Measurements from ENCODE around the gene CLPTM1.
"Not testable (repeated sequence)": the region's sequence is repeated elsewhere in the genome, so short reads cannot be mapped to it uniquely, and the experiment has no call there.

The CLPTM1 gene

DNA sequence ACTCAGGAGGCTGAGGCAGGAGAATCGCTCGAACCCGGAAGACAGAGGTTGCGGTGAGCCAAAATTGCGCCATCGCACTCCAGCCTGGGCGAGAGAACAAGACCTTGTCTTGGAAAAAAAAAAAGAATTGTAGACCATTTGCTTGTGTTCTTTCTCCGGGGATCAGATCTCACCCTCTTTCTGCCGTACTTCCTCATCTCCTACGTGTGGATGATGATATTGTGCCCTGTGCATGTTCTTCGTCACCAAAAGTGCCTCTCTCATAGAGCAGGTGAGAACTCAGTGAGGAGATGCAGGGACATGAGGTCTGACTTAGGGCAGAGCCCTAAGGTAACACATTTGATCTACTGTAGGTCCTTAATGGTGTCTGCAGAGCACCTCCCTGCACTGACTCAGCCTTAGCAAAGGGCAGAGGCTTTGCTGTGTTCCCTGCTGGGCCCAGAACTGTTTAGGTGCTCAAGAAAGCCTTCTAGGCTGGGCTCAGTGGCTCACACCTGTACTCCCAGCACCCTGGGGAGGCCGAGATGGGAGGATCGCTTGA is 8.1 kb upstream of the CLPTM1 start:
- no peak for DNase-seq

DNA sequence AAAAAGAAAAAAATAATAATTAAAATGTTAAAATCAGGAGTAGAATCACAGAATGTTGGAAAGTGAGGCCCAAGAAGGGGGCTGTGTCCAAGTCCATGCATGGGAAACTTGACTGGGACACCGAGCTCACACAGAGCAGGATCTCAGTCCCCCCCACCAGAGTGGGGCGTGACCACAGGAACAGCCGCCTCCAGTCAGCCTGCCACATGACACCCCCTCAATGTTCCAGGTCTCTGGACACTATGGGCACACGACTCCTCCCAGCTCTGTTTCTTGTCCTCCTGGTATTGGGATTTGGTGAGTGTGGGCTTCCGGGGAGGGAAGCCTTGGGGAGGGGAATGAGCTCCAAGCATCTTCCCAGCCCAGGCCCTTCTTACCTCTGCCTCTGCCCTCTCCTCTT is 6.9 kb upstream of the CLPTM1 start:
- no peak for DNase-seq

DNA sequence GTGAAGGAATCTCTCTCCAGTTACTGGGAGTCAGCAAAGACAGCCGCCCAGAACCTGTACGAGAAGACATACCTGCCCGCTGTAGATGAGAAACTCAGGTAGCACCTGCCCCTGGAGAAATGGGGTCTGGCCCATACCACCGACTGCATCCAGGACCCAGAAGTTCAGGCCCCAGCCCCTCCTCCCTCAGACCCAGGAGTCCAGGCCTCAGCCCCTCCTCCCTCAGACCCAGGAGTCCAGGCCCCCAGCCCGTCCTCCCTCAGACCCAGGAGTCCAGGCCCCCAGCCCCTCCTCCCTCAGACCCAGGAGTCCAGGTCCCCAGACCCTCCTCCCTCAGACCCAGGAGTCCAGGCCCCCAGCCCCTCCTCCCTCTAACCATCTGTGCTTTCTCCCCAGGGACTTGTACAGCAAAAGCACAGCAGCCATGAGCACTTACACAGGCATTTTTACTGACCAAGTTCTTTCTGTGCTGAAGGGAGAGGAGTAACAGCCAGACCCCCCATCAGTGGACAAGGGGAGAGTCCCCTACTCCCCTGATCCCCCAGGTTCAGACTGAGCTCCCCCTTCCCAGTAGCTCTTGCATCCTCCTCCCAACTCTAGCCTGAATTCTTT is 6.3 kb upstream of the CLPTM1 start:
- DNase-seq, result no peak

DNA sequence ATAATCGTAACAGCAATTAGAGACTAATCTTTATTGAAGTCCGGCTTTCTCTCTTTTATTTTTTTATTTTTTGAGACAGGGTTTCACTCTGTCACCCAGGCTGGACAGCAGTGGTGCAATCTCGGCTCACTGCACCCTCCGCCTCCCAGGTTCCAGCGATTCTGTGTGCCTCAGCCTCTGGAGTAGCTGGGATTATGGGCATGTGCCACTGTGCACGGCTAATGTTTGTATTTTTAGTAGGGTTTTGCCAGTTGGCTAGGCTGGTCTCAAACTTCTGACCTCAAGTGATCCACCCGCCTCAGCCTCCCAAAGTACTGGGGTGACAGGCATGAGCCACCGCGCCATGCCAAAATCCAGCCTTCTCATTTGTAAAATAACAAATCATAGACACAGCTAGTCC is 5.6 kb upstream of the CLPTM1 start:
- no peak for DNase-seq

DNA sequence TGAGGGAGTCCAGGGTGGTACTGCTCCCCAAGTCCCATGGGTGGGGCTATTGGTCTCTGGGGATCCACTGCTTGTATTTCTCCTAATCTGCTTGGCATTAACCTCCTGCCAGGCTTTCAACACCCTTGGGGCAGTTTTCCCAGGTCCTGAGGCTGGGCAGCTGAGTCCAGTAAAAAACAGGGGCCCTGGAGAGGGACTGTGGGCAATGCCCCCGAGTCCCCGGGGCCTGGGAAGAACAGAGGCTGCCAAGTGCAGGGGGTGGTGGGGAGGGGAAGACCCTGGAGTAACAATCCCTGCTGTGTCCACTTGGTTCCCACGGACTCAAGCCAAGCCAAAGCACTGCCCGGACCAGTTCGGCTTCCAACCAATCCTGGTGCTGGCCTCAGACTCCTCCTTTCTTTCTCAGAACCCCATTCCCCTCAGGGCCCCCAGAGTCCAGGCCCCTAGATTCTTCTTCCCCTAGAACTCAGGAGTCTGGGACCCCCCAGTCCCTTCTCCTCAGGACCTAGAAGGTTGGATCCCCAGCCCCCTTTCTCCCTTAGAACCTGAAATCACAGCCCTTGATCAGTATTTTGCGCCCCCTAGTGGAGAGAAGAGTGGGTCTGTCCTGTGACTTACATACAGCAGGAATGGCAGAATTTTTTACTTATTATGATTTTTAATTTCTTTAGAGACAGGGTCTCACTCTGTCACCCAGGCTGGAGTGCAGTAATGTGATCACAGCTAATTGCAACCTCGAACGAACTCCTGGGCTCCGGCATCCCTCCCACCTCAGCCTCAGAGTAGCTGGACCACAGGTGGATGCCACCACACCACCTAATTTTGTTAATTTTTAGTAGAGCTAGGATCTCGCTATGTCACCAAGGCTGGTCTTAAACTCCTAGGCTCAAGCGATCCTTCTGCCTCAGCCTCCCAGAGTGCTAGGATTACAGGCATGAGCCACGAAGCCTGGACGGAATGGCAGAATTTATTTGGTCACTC is 3.7 kb upstream of the CLPTM1 start:
- peak; percentile 72 for DNase-seq

DNA sequence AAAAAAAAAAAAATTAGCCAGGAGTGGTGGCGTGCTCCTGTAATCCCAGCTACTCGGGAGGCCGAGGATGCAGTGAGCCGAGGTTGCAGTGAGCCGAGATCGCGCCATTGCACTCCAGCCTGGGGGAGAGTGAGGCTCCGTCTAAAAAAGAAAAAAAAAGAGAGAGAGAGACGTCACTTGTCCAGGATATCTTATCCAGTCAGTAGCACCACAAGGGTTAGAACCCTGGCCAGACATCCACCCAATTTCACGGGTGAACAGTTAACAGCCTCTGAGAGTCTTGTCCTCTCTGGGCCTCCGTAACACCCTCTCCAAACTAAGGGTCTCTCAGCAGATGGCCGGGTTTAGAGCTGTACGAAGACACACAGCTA is 917 bp upstream of the CLPTM1 start:
- DNase-seq, result no peak

DNA sequence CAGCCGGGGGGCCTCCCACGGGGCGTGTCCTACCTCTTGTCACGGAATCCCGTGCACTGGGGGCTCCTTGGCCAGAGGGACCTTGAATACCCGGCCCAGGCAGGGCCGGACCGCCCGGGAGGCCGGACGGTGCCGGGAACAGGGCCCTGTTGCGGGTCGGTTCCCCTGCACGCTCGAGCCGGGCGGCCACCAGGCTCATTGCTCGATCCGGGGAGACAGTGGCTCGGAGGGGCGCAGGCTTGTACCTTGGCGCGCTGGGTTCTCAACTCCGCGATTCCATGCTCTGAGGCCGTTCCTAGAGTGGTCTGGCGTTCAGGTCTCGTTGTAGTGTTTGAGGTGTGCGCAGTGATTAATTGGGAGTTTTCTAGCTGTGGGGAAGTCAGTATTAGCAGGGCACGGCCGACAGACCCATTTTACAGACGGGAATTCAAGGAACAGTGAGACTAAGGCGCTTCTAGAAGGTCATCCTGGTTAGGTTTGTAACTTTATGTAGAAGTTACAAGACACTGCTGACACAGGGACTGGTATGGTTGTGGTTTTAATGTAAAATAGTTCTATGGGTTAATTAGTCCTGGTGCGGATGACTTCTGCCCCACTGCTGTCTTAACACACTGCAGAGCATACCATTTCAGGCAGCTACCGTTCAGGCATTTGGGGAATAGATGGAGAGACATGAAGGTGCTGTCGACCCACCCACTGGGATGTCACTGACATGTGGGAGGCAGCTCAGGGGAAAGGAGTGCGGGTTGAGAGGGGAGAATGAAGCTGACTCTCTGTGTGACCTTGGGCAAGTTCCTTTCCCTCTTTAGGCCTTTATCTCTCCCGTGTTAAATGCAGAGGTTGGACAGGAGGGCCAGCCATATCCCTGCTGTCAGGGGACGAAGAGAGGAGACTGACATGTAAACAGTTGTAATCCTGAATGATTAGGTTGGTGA is 592 bp downstream of the CLPTM1 start:
- DNase-seq, result peak; percentile 59

DNA sequence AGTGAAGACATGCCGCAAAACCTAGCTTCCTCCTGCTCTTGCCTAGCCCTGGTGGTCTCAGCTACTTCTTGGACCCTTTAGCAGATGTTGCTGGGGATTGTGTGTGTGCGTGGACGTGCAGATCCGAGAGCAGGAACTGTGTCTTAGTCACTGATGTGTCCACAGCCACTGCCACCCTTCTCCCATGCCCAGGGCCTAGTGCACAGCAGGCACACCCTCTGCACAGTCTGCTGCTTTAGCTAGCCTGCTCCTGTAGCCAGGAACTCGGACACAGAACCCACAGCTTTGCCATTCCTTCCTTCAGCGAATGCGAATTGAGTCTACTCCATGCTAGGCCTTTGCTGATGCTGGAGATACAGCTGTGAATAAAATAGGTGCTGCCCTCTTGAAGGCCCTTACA is 2.3 kb downstream of the CLPTM1 start:
- no peak for DNase-seq

DNA sequence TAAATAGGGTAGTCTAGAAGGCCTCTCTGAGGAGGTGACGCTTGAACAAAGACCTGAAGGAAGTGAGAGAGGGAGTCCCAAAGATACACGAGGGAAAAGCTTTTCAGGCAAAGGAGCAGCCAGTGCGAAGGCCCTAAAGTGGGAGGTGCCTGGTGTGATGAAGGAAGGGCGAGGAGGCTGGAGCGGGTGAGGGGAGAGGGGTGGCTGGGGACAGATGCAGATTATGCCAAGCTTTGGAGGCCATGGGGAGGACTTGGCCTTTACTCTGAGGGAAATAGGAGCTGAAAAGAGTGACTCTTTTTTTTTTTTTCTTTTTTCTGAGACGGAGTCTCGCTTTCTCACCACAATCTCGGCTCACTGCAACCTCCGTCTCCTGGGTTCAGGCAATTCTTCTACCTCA is 2.9 kb downstream of the CLPTM1 start:
- no peak for DNase-seq

DNA sequence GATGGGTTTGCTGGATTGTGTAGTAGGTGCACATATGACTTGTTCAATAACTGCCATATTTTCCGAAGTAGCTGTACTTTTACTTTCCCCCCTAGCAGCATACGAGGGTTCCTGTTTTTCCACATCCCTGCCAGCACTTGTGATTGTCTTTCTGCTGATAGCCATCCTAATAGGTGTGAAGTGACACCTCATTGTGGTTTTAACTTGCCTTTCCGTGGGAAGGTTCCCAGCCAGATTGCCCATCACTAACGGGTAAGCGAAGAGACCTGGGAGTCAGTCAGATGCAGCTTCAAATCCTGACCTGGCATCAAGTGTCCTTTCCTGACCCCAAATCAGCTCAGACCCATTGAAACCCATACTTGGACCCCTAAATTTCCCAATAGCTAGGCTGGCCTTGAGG is 4.5 kb downstream of the CLPTM1 start:
- DNase-seq, result no peak

DNA sequence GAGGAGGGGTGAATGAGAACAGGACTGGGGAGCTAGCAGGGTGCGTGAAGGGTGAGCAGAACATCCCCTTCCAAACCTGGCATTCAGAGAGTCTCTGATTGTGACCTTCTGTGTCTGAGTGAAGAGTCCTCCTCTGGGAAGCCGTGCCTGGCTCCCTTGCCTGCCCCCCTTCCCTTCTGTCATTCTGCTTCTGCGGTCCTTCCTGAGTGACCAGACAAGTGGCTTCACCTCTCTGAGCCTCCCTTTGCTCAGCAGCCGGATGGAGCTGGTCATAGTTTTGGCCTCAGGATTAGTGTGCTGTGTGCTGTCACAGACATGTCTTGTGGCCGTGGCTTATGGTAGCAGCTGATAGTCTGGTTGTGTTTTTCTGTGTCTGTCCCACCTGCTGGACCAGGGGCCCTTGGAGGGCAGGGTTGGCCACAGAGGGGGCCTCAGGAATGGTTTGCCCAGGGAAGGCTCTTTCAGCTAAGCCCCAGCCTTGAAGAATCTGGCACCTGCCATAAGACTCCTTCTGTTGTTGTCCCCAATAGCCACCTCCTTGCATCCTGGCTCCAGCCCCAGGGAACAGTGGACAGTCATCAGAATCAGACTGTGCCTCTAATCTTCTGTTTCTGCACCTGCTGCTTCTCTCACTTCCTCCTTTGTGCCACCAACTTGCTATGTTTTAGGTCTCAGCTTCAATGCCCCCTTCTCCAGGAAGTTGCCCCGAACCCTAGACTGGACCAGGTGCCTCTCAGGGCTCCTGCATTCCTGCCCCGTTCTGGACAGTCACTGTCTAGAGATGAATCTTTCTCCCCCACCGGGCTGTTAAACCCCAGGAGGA is 5.9 kb downstream of the CLPTM1 start:
- DNase-seq, result no peak

DNA sequence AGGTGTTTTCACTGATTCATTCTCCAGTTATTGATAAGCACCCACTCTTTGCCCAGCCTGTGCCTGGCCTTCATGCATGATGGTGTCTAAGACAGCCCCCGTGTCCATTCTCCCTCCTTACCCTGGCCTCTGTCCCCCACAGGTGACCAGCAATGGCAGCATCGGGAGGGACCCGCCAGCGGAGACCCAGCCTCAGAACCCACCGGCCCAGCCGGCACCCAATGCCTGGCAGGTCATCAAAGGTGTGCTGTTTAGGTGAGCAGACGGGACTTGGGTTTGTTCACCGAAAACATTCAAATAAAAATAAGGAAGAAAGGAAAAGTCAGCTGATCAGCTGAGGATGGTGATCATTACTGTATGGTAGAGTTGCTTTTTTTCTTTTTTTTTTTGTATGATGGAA is 6.6 kb downstream of the CLPTM1 start:
- no peak for DNase-seq

DNA sequence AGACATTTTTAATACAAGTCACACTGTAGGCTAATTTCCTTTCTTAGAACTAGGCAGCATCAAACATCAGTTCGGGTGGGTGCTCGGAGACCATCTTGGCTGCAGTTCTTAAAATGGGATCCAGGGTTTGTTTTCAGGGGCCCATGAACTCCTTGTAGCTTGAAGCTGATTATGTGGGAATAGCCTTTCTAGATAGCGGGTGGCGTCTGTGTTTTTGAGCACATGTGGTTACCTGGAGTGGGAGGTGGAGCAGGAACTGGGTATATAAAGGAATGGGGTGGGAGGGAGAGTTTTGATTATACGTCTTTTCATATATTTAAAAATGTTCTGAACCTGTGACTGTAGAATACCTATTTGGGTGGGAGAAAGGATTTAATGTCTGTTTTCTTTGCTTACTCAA is 12.9 kb downstream of the CLPTM1 start:
- no peak for DNase-seq

DNA sequence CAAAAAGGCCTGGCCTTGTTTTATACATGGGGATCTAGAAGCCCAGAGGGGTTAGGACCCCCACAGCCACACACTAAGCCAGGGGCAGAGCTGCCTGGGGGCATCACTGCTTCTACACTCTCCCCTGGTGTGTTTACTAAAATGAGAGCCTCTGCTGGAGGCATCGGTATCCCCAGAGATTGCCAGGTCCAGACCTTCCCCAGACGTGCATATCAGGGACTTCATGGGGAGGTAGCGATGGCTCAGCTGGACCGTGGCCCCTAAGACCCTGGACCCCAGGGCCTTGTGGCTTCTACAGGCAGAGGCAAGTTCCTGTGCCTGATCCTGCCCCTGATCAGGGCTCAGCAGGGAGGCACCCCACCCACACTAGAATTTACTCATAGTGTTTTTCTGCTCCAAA is 13.5 kb downstream of the CLPTM1 start:
- no peak for DNase-seq

DNA sequence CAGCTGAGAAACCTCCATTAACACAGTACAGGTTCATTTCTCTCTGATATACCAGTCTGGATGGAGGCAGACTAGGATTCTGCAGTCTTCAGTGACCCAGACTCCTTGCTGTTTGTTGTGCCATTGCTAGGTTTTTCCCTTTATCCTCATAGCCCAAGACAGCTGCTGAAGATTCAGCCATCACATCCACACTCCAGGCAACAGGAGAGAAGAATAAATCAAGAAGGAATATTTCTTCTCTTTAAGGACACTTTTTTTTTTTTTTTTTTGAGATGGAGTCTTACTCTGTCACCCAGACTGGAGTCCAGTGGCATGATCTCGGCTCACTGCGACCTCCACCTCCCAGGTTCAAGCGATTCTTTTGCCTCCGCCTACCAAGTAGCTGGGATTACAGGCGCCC is 14.3 kb downstream of the CLPTM1 start:
- no peak for DNase-seq

DNA sequence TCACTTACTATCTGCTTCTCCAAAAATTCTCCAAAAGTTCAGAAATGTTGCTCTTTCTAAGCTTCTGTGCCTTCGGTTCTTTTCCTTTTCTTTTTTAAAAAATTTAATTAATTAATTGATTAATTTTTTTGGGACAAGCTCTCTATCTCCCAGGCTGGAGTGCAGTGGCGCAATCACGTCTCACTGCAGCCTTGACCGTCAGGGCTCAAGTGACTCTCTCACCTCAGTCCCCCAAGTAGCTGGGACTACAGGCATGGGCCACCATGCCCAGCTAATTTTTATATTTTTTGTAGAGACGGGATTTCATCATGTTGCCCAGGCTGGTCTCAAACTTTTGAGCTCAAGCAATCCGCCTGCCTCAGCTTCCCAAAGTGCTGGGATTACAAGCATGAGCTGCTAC is 16.3 kb downstream of the CLPTM1 start:
- not testable (repeated sequence) for DNase-seq

DNA sequence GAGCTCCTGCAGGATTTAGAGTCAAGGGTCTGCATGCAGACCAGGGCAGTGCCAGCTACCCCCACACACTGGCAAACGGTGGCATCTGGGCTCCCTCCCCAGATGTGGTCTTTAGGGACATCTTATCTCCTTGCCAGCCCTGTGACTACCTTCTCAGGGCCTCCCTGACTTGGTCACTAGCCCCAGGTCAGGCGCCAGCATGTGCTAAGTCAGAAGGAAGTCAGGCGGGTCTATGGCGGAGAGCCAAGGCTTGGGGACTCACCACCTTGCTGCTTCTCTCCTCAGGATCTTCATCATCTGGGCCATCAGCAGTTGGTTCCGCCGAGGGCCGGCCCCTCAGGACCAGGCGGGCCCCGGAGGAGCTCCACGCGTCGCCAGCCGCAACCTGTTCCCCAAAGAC is 17.6 kb downstream of the CLPTM1 start:
- DNase-seq, result no peak

DNA sequence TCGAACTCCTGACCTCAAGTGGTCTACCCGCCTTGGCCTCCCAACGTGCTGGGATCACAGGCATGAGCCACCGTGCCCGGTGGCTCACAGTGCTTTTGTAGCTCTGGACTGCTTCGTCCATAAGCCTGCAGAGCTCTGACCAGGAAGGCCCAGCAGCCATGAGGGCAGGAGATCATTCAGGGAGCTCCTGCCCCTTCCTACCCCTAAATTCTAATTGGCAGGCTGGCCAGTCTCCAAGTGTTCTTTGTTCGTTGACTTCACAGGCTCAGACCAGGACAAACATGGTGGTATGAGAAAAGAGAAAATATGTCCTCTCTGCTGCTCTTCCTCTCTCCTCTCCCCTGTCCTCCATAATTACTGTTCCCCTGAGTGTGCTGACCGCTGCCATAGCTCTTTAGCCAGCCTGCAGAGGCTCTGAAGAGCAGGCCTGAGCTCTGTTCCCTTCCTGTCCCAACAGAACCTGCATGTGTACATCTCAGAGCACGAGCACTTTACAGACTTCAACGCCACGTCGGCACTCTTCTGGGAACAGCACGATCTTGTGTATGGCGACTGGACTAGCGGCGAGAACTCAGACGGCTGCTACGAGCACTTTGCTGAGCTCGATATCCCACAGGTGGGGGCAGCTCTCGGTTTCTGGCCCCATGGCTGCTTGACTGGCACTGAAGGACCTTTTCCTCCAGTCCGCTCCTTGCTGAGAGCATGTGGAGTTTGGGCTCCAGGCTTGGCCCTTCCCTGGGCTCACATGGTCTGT is 19.0 kb downstream of the CLPTM1 start:
- no peak for DNase-seq

DNA sequence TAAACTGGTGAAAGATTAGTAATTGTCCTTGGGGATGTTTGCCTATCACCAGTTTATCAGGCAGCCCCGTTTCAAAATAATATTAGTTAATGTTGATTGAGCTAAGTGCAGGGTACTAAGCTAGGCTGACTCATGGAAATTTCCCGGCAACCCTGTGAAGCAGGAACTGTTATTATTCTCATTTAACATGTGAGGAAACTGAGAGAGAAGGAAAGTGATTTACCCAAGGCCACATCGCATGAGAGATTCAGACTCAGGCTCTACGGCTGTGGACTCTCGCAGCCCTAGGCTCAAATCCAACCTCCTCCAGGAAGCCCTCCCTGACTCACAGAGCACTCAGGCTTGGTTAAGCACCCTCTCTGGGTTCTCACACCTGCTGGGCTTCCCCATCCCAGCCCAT is 19.7 kb downstream of the CLPTM1 start:
- no peak for DNase-seq

DNA sequence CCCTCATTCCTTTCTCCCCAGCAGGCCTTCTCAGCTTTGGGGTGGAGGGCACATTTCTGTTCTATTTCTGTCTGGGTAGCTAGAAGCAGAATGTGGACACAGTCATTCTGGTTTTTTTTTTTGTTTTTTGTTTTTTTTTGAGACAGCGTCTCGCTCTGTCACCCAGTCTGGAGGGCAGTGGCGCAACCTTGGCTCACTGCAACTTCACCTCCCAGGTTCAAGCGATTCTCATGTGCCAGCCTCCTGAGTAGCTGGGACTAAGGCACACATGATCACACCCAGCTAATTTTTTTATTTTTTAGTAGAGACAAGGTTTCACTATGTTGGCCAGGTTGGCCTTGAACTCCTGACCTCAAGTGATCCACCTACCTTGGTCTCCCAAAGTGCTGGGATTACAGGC is 20.3 kb downstream of the CLPTM1 start:
- no peak for DNase-seq

DNA sequence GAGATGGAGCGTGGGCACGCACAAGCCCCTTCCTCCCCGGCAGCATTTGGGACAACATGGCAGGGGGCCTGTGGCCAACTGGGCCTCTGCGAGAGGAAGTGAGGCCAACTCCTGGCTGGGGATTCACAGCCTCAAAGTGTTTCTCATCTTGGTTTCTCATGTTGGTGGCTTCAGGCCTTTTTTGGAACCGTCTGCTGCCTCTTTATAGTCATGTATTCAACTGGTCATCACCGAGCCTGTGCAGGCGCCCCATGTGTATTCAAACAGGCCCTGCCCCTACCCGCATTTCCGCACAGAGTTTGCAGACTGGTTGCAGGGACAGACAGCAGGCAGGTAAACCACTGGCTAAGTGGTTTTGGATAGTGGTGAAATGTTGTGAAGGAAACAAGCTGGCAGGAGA is 28.8 kb downstream of the CLPTM1 start:
- no peak for DNase-seq

DNA sequence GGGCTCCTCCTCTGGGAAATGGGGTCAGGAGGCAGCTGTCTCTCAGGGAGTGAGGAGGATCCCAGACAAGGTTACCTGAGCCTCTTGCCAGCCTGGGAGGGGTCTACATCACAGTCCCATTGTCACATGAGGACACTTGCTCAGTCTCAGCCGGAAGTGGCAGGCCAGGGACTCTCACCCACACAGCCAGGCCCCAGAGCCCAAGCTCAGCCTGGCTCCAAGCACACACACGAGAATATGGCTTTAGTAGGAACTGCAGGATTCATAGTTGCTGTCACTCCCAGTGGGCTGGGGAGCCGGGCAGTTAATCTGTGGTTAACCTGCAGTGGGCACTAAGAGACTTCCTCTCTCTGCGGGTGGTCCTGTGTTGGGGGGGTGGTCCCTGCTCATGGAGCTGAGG is 30.3 kb downstream of the CLPTM1 start:
- DNase-seq, result no peak
